Astrocyte of the spinal cord (primary cell): ENCODE results near the gene PLA2G4C.

Experiments
- DNase-seq: peaks from one replicate; pipeline ENCODE4 v3.0.0; 2011; ENCODE audit warnings: low read depth, low spot score
- H3K4me3 ChIP-seq: 2 replicates; pipeline ENCODE4 v1.5.1; 2011; ENCODE audit warnings: low read depth, mild to moderate bottlenecking, low read length, moderate library complexity
- CTCF ChIP-seq: IDR thresholded peaks from 2 replicates; pipeline ENCODE4 v1.5.1; 2012; ENCODE audit warnings: low read depth, mild to moderate bottlenecking, low read length, inconsistent platforms
- in situ Hi-C: cut with HindIII; loops from 2 replicates; pipeline ENCODE4 v1.10.0; 2017; ENCODE audit warnings: low sequenced_read_pairs

The PLA2G4C gene

DNA sequence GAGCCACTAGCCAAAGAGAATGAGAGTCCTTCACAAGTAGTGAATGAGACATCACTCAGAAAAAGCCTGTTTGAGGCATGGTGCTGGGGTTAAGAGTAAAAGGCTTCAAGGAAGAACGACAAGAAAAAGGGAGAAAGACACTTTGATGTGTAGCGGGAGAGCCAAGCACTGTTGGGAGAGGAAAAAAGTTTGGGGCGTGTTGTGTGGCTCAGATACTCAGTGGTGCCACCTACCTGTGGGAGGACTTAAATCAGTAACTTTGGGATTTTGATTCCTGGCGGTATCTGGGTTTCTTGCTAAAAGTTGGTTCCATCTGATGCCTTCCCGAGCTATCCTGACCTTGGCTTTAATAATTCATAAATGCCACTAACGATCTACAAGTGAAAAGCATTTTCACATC lies 103.9 kb downstream of the PLA2G4C start:
- TF ChIP-seq CTCF = peak; percentile 8
- H3K4me3 ChIP-seq = no peak overlapping the region
- in situ Hi-C loops = no loop called here
- DNase-seq = no peak

GRCh38 chr19:48004236-48004635 lies 106.4 kb downstream of the PLA2G4C start:
- TF ChIP-seq CTCF = no peak
- H3K4me3 ChIP-seq = no peak overlapping the region
- no peak for DNase-seq
- in situ Hi-C loops = no loop called here

DNA sequence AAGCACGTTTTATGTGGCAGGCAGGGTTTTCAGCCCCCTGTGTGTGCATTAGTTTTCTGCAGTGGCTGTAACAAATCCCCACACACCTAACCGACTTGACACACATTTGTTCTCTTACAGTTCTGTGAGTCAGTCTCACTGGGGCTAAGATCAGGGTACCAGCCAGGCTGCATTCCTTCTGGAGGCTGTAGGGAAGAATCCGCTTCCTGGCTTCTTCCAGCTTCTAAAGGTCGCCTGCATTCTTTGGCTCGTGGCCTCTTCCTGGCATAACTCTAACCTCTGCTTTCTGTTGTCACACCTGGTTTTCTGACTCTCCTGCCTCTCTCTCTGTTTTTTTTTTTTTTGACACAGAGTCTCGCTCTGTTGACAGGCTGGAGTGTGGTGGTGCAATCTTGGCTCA lies 109.8 kb downstream of the PLA2G4C start:
- no peak overlapping the region for H3K4me3 ChIP-seq
- no peak for DNase-seq
- TF ChIP-seq CTCF = no peak
- in situ Hi-C loops = no loop called here

DNA sequence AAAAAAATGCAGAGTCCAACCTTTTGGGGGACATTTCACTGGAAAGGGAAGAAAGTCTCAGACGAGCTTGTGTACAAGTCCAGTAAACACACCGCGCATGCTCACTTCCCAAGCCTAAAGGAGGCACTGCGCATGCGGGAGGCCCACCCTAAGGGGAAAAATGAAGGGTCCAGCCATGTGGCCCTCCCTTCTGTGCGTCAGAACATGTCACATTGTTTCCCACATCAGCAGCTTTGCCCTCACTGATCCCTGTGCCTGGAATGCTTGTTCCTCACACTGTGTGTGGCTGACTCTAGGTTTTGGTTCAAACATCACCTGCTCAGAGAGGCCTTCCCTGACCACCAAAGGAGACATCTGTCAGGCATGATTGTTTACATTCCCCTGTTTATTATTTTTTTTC lies 111.8 kb downstream of the PLA2G4C start:
- no peak overlapping the region for H3K4me3 ChIP-seq
- TF ChIP-seq CTCF = no peak
- in situ Hi-C loops = no loop called here
- DNase-seq = no peak
